Lower leg skin (tissue), 3 donors: ENCODE measurements around the gene BANP.

Experiments used
- CTCF ChIP-seq, 3 donors: fragments of 450-650 bp; IDR thresholded peaks; one replicate each; pipeline ENCODE4 v1.5.1; 2016; ENCODE audit warnings: antibody characterized with exemption in 3 of 3, mild to moderate bottlenecking in 3 of 3, moderate library complexity in 2 of 3
- POLR2A ChIP-seq, 2 donors: fragments of 450-650 bp; IDR thresholded peaks; one replicate each; pipeline ENCODE4 v1.6.1; 2016 to 2017; ENCODE audit warnings: antibody characterized with exemption in 2 of 2, mild to moderate bottlenecking in 1 of 2, moderate library complexity in 1 of 2

- TF ChIP-seq CTCF (IDR thresholded peaks at IDR 0.05): no peak
- TF ChIP-seq POLR2A (IDR thresholded peaks at IDR 0.05): no peak
Observed at GRCh38 chr16:87918866-87919680, 32.2 kb upstream of the BANP start.
